ENCODE data around the gene FAM221B.

Gene FAM221B

GRCh38 chr9:35847792-35848572, 19.4 kb upstream of the FAM221B start:
- peak in 1 of 3 experiments; percentile 19 for DNase-seq (ENCODE audit: low read depth in 2 of 3, low spot score in 2 of 3)

GRCh38 chr9:35845824-35846771, 17.6 kb upstream of the FAM221B start:
- DNase-seq (ENCODE audit: low read depth in 2 of 3, low spot score in 2 of 3): no peak

- DNase-seq (ENCODE audit: low read depth in 2 of 3, low spot score in 2 of 3): no peak
Observed at GRCh38 chr9:35844628-35845270, 16.2 kb upstream of the FAM221B start.

GRCh38 chr9:35842795-35843194, 14.3 kb upstream of the FAM221B start:
- DNase-seq (ENCODE audit: low read depth in 2 of 3, low spot score in 2 of 3): no peak

GRCh38 chr9:35842020-35842745, 13.7 kb upstream of the FAM221B start:
- no peak for DNase-seq (ENCODE audit: low read depth in 2 of 3, low spot score in 2 of 3)

GRCh38 chr9:35841645-35841900, 13.0 kb upstream of the FAM221B start:
- DNase-seq (ENCODE audit: low read depth in 2 of 3, low spot score in 2 of 3): no peak

- DNase-seq (ENCODE audit: low read depth in 2 of 3, low spot score in 2 of 3): no peak
Observed at GRCh38 chr9:35840881-35841644, 12.5 kb upstream of the FAM221B start.

GRCh38 chr9:35839926-35840325, 11.4 kb upstream of the FAM221B start:
- DNase-seq (ENCODE audit: low read depth in 2 of 3, low spot score in 2 of 3): no peak

GRCh38 chr9:35836595-35836994, 8.1 kb upstream of the FAM221B start:
- DNase-seq (ENCODE audit: low read depth in 2 of 3, low spot score in 2 of 3): no peak

GRCh38 chr9:35835766-35836165, 7.2 kb upstream of the FAM221B start:
- DNase-seq (ENCODE audit: low read depth in 2 of 3, low spot score in 2 of 3): no peak

- no peak for DNase-seq (ENCODE audit: low read depth in 2 of 3, low spot score in 2 of 3)
Observed at GRCh38 chr9:35835216-35835632, 6.7 kb upstream of the FAM221B start.

GRCh38 chr9:35834260-35835215, 6.0 kb upstream of the FAM221B start:
- no peak for DNase-seq (ENCODE audit: low read depth in 2 of 3, low spot score in 2 of 3)

GRCh38 chr9:35832814-35833213, 4.3 kb upstream of the FAM221B start:
- DNase-seq (ENCODE audit: low read depth in 2 of 3, low spot score in 2 of 3): no peak

GRCh38 chr9:35831040-35831439, 2.5 kb upstream of the FAM221B start:
- no peak for DNase-seq (ENCODE audit: low read depth in 2 of 3, low spot score in 2 of 3)

- DNase-seq (ENCODE audit: low read depth in 2 of 3, low spot score in 2 of 3): no peak
Observed at GRCh38 chr9:35829764-35830096, 1.2 kb upstream of the FAM221B start.

- DNase-seq (ENCODE audit: low read depth in 2 of 3, low spot score in 2 of 3): peak; percentile 81 to 97 (median 88)
Observed at GRCh38 chr9:35829084-35829763, 692 bp upstream of the FAM221B start, which contains the start of gene TMEM8B. Gene TMEM8B (plus strand): TSS chr9:35829228. CDS start chr9:35829448, 220 bp downstream.

GRCh38 chr9:35827486-35827885, 1.0 kb downstream of the FAM221B start:
- DNase-seq (ENCODE audit: low read depth in 2 of 3, low spot score in 2 of 3): no peak

GRCh38 chr9:35826071-35826701, 2.3 kb downstream of the FAM221B start:
- no peak for DNase-seq (ENCODE audit: low read depth in 2 of 3, low spot score in 2 of 3)
